Measurements from ENCODE around the gene CNDP1.

Gene CNDP1

GRCh38 chr18:74532511-74533025 lies 1.7 kb upstream of the CNDP1 start:
- no peak for TF ChIP-seq POLR2AphosphoS5 (IDR thresholded peaks at IDR 0.05; ENCODE audit: low read depth, low read length)
- no peak for TF ChIP-seq SIN3A (IDR thresholded peaks at IDR 0.05; ENCODE audit: borderline replicate concordance, insufficient read depth, low read length)
- TF ChIP-seq, protein P1, sequence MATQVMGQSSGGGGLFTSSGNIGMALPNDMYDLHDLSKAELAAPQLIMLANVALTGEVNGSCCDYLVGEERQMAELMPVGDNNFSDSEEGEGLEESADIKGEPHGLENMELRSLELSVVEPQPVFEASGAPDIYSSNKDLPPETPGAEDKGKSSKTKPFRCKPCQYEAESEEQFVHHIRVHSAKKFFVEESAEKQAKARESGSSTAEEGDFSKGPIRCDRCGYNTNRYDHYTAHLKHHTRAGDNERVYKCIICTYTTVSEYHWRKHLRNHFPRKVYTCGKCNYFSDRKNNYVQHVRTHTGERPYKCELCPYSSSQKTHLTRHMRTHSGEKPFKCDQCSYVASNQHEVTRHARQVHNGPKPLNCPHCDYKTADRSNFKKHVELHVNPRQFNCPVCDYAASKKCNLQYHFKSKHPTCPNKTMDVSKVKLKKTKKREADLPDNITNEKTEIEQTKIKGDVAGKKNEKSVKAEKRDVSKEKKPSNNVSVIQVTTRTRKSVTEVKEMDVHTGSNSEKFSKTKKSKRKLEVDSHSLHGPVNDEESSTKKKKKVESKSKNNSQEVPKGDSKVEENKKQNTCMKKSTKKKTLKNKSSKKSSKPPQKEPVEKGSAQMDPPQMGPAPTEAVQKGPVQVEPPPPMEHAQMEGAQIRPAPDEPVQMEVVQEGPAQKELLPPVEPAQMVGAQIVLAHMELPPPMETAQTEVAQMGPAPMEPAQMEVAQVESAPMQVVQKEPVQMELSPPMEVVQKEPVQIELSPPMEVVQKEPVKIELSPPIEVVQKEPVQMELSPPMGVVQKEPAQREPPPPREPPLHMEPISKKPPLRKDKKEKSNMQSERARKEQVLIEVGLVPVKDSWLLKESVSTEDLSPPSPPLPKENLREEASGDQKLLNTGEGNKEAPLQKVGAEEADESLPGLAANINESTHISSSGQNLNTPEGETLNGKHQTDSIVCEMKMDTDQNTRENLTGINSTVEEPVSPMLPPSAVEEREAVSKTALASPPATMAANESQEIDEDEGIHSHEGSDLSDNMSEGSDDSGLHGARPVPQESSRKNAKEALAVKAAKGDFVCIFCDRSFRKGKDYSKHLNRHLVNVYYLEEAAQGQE (IDR thresholded peaks at IDR 0.05; ENCODE audit: insufficient read depth in 1 of 2, low read depth in 2 of 2, low read length in 2 of 2): no peak
- no peak for TF ChIP-seq FOXP2 (optimal IDR thresholded peaks at IDR 0.05; ENCODE audit: borderline replicate concordance, extremely low read depth, extremely low read length, insufficient read depth)
- TF ChIP-seq TAF1 (IDR thresholded peaks at IDR 0.05; ENCODE audit: borderline replicate concordance, insufficient read depth, low read length): no peak

- TF ChIP-seq TAF1 (IDR thresholded peaks at IDR 0.05; ENCODE audit: borderline replicate concordance, insufficient read depth, low read length) (no peak), POLR2AphosphoS5 (IDR thresholded peaks at IDR 0.05; ENCODE audit: low read depth, low read length) (no peak), SIN3A (IDR thresholded peaks at IDR 0.05; ENCODE audit: borderline replicate concordance, insufficient read depth, low read length) (no peak), FOXP2 (optimal IDR thresholded peaks at IDR 0.05; ENCODE audit: borderline replicate concordance, extremely low read depth, extremely low read length, insufficient read depth) (no peak)
- TF ChIP-seq, protein P1 (IDR thresholded peaks at IDR 0.05; ENCODE audit: insufficient read depth in 1 of 2, low read depth in 2 of 2, low read length in 2 of 2): no peak
Observed at GRCh38 chr18:74533666-74534065, 634 bp upstream of the CNDP1 start.

DNA sequence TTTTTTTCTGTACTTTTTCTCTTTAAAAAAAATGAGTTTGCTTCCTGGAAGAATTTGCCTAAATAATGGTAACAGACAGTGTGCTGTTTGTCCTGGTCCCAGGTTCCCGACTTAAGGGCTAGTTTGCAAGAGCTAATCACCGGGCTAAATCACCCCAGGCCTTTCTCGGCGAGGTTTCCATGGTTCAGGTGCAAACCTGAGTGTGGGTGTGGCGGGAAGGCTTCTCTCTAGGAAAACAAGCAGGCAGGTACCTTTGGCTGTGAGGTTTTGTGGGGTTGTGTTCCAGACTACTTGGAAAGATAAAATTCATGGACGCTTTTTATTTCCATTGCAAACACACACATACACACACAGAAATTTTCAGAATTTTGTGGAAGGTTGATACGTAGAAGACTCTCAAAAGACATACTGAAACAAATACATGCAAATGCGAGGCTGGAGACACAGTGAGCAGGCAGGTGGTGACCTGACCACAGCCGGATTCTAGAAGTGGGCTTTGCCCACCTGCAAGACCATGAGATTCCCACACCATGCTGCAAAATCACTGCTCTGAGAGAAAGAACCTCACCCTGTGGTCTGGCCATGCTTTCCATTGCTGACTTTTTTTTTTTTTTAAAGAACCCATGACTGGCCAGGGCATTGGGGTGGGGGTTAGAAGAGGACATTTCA lies 815 bp downstream of the CNDP1 start:
- TF ChIP-seq FOXP2 (optimal IDR thresholded peaks at IDR 0.05; ENCODE audit: borderline replicate concordance, extremely low read depth, extremely low read length, insufficient read depth) (no peak), SIN3A (IDR thresholded peaks at IDR 0.05; ENCODE audit: borderline replicate concordance, insufficient read depth, low read length) (no peak), POLR2AphosphoS5 (IDR thresholded peaks at IDR 0.05; ENCODE audit: low read depth, low read length) (no peak), TAF1 (IDR thresholded peaks at IDR 0.05; ENCODE audit: borderline replicate concordance, insufficient read depth, low read length) (no peak)
- TF ChIP-seq, protein P1 (IDR thresholded peaks at IDR 0.05; ENCODE audit: insufficient read depth in 1 of 2, low read depth in 2 of 2, low read length in 2 of 2): no peak

GRCh38 chr18:74539289-74539688 lies 5.0 kb downstream of the CNDP1 start:
- TF ChIP-seq TAF1 (IDR thresholded peaks at IDR 0.05; ENCODE audit: borderline replicate concordance, insufficient read depth, low read length) (no peak), FOXP2 (optimal IDR thresholded peaks at IDR 0.05; ENCODE audit: borderline replicate concordance, extremely low read depth, extremely low read length, insufficient read depth) (no peak), SIN3A (IDR thresholded peaks at IDR 0.05; ENCODE audit: borderline replicate concordance, insufficient read depth, low read length) (no peak), POLR2AphosphoS5 (IDR thresholded peaks at IDR 0.05; ENCODE audit: low read depth, low read length) (no peak)
- TF ChIP-seq, protein P1 (IDR thresholded peaks at IDR 0.05; ENCODE audit: insufficient read depth in 1 of 2, low read depth in 2 of 2, low read length in 2 of 2): no peak

All from PFSK-1 (cell line).